Measurements from ENCODE around the gene KAZALD1. TPM values are rescaled to one million over a fixed set of nuclear protein-coding genes. Genes with fewer than 3 reads are reported as not detected.

KAZALD1 gene
- total RNA-seq, 1 donor from 2014 or later: 12.1 TPM

DNA sequence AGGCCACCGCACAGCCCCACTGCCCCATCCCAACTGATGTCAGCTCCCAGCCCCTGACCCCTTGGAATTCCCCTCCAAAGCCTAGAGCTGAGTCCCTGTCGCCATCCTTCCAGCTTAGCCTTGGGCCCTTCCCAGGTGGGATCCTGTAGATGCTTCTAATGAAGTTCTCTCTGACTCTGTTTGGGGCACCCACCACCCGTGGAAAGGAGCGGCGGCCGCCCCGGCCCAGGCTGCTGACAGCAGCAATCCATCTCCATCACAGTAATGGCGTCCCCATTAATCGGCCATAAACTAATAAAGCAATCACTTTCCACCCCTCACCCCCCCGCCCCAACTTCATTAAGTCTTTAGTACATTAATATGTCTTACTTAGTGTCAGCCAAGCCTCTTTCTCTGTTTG, 25.6 kb downstream of the KAZALD1 start:
- intact Hi-C loops (cut with DNase I): no loop called here
- DNase-seq (ENCODE audit: low spot score): no peak

GRCh38 chr10:101087965-101088364, 26.2 kb downstream of the KAZALD1 start:
- intact Hi-C loops (cut with DNase I): no loop called here
- DNase-seq (ENCODE audit: low spot score): no peak

DNA sequence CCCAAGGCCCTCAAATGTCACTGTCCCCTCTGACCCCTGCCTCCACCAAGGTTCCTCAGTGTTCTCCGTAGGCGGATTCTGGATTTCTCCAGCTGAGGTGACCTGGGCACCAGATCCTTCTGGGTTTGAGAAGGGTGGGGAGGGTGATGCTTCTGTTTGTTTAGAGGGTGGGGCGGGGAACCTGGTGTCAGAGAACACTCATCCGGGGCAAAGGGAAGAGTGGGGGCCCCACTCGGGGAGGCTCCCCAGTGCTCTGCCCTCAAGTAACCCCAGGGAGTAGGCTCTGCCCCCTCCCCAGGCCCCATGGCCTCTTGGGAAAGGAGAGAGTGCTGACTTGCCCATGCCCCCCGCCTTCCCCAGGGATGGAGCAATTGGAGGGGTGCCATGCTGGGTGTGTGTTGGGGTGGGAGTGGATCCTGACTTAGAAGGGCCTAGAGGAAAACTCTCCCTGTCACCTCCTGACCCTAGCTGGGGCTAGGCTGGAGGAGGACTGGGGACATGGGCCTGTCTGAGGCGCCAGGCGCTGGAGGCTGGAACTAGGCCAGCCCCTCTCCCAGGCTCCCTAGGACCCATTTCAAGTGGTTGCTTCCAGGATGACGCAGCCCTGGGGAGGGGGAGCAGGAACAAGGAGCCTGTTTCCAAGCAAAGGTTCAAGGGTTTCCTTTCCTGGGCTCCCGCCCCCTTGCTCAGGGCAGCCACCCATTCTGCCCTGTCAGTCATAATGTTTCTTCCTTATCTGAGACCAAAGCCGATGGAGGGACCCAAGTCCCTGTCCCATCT, 27.9 kb downstream of the KAZALD1 start:
- no peak for DNase-seq (ENCODE audit: low spot score)
- intact Hi-C loops (cut with DNase I): no loop called here

- DNase-seq (ENCODE audit: low spot score): no peak
- intact Hi-C loops (cut with DNase I): no loop called here
Observed at GRCh38 chr10:101090597-101090996, 28.8 kb downstream of the KAZALD1 start.

DNA sequence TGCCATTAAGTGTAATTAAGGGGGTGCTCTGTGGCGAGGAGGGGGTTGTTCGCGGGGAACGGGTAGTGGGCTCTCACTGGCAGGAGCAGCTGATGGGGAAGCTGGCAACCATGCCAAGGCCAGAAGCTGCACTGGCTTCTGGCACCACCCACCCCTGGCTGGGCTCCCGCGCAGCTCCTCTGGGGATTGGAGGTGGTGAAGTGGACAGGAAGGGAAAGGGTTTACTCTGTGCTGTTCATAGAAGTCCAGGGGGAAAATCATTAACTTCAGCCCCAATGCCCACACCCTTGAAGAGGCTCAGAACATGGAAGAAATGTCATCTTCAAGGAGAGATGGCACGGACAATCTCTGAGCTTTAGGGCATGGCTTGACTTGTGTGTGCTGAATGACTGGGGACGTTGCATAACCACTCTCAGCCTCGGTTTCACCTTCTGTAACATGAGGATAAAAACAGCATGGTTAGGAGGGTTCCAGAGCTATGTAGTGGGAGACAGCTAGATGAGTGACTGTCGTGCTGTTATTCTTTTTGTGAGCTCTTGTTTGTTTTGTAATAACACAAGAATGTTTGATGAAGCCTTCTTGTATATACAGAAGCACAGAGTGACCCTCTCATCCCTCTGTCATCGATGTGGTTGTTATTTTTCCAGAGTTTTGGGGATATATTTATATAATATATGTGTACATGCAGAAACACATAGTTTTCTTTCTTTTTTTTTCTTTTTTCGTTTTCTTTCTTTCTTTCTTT, 29.9 kb downstream of the KAZALD1 start:
- DNase-seq (ENCODE audit: low spot score): no peak
- intact Hi-C loops (cut with DNase I): no loop called here

- intact Hi-C loops (cut with DNase I): no loop called here
- no peak for DNase-seq (ENCODE audit: low spot score)
Observed at GRCh38 chr10:101092881-101093354, 31.1 kb downstream of the KAZALD1 start.

DNA sequence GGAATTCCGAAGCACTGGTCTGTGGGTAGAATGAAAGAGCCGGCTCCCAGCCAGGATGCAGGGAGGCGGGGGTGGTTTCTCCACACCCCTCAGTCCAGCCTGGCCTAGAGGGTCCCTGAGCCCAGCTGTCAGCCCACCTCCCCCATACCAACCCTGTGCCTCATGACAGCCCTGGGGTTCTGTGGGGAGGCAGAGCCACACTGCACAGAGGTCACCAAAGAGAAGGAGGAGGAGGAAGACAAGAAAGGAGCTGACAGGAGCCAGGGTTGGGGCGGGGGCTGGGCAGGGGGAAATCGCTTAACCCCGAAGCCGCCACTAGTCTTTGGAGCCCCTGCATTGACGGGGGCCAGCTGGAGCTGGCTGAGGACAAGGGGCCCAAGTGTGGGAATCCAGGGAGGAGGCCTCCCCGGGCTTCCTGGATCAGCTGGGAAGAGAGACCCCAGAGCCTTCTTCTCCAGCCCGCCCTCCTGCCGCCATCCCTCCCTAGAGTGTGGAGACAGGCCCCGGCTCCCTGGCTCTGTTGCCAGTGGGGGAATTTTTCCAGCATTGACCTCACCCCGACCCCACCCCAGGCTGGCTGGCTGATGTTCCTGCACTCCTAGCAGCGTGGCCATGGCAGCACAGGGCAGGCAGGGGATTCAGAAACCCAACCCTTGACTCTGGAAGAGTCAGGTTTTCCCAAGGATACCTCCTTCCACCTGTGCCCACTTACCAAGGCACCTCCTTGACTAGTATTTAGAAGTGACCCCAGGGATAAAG, 32.5 kb downstream of the KAZALD1 start:
- DNase-seq (ENCODE audit: low spot score): no peak
- intact Hi-C loops (cut with DNase I): no loop called here

DNA sequence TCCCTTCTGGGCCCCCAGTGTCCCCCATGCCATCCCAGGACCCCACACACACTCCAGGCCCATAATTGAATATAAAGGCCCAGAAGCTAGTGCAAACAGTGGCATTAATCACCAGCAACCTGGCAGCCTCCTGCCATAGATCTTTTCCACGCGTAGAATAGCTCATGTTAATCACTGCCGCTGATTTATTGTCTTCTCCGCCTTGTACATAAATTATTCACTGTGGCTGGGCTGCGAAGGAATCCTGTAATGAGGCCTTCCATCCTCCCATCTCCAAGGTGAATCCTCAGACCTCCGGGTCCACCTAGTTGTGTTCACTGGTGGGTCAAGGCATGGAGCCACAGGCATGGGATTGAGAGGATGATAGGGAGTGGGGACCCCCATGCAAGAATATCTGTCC, 33.2 kb downstream of the KAZALD1 start:
- intact Hi-C loops (cut with DNase I): no loop called here
- no peak for DNase-seq (ENCODE audit: low spot score)

GRCh38 chr10:101095550-101096213, 33.9 kb downstream of the KAZALD1 start:
- intact Hi-C loops (cut with DNase I): loop anchor here (2.0 kb wide), 1 partner anchor 45 kb away; no protein-coding TSS in a partner anchor
- no peak for DNase-seq (ENCODE audit: low spot score)

DNA sequence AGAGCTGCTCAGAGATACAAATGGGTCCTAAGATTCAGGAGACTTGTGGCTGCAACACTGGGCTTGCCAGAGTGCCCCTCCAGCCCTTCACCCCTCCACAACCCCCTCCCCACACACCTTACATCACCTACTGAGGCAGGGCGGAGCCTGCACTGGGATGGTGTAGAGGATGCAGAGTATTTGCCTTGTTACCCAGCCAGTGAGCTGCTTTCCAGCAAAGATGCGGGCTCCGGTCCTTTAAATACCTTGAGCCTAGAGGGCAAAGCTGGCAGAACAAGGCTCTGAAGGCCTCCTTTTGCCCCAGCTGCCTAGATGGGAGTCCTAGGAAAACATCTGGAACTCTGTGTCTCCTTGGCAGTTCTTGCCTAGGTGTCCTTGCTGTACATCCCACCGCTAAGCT, 34.6 kb downstream of the KAZALD1 start:
- intact Hi-C loops (cut with DNase I): loop anchor here (2.0 kb wide), 1 partner anchor 44 kb away; no protein-coding TSS in a partner anchor
- no peak for DNase-seq (ENCODE audit: low spot score)

GRCh38 chr10:101097881-101098280, 36.1 kb downstream of the KAZALD1 start:
- intact Hi-C loops (cut with DNase I): loop anchor here (2.0 kb wide), 1 partner anchor 43 kb away; no protein-coding TSS in a partner anchor
- no peak for DNase-seq (ENCODE audit: low spot score)

DNA sequence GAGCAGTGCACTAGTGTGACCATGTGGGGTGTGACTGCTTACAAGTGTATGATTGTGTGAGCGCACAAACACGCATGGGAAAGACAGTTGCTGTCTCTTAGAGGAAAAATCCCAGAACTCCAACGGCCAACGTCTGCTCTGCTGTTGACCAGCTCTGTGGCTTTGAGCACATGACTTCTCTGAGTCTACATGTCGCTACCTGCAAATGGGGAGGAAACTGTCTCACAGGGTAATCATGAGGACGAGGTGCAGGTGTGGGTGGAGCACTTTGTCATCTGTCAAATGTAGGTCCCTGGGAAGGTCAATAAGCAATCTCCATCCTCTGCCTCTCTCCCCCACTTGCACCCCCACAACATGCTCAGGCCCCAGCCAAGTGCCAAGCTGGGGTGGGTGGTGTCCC, 38.1 kb downstream of the KAZALD1 start:
- no peak for DNase-seq (ENCODE audit: low spot score)
- intact Hi-C loops (cut with DNase I): no loop called here

- DNase-seq (ENCODE audit: low spot score): no peak
- intact Hi-C loops (cut with DNase I): no loop called here
Observed at GRCh38 chr10:101101372-101101881, 39.6 kb downstream of the KAZALD1 start.

GRCh38 chr10:101103430-101103829, 41.6 kb downstream of the KAZALD1 start:
- intact Hi-C loops (cut with DNase I): no loop called here

DNA sequence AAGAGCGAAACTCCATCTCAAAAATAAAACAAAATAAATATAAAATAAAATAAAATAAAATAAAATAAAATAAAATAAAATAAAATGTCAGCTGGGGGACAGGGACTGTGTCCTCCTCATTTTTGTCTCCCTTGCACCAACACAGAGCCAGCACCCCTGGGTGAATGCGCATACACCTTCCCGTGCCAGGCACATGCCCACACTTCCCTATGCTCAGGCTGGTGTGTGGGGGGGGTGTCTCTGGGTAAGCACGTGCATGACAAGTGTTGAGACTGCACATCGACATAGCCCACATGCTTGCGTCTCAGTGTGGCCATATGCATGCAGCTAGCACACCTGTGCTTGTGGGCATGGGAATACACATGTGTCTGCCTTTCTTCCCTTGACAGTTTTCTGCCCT, 44.6 kb downstream of the KAZALD1 start:
- DNase-seq (ENCODE audit: low spot score): no peak
- intact Hi-C loops (cut with DNase I): no loop called here

More at GRCh38 chr10:101103430-101103829, 41.6 kb downstream of the KAZALD1 start:
- DNase-seq (ENCODE audit: low spot score): no peak

GRCh38 chr10:101107771-101108170, 46.0 kb downstream of the KAZALD1 start:
- no peak for DNase-seq (ENCODE audit: low spot score)
- intact Hi-C loops (cut with DNase I): no loop called here

DNA sequence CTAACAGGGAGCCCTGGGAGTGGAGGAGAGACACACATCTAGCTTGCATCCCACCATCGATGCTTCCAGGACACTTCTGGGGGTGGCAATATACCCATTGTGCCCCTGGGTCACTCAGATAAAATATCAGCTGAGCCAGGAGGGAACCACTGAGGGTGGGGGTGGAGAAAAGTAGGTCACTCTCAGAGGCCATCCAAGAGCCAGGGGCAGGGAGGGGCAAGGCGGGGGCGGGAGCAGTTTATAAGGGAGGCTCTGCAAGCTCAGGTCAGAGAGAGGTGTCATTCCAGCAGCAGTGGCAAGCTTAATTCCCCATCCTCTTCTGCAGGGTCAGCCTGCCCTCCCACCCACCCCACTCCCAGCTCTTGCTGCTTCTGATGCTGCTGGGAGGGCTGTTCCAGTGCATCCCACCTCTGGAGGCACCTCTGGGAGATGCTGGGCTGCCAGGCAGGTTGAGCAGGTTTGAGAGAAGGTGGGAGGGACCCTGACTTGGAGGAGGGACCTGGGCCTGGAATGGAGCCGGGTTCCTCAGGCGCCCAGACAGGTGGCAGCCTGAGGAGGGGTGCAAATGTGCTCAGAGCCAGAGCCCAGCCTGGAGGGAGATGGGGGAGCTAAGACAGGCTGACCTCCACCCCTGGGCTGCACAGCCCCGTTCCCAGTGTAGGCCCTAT, 49.2 kb downstream of the KAZALD1 start:
- intact Hi-C loops (cut with DNase I): no loop called here
- no peak for DNase-seq (ENCODE audit: low spot score)

DNA sequence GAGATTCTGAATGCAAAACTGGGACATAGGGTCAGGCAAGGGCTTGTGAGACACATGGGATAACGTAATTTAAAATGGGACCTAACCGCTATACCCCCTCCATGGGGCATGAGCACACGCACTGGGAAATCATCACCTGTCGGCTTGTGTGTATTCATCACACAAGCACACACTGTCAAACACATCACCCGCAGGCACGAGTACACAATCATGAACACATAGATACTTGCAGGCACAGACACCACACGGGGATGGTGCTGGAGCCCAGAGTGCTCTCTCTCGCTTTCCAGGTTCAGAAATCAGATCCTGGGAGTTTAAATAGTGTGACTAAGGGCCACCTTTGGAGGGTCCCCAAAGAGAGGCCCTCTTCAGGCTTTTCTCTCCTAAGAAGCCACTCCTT, 49.8 kb downstream of the KAZALD1 start:
- no peak for DNase-seq (ENCODE audit: low spot score)
- intact Hi-C loops (cut with DNase I): no loop called here
